Fibroblast of skin of left quadriceps (primary cell): Measurements from ENCODE around the gene GPR75.
"Not testable (repeated sequence)": the region's sequence is repeated elsewhere in the genome, so short reads cannot be mapped to it uniquely, and the experiment has no call there.

Source experiments
- DNase-seq, 2 experiments: peaks; one replicate each; pipeline ENCODE4 v3.0.0-alpha.2; 2013; ENCODE audit warnings: low read depth in 2 of 2

GPR75 gene

GRCh38 chr2:53852532-53852931, 7.2 kb downstream of the GPR75 start:
- no peak for DNase-seq

GRCh38 chr2:53851052-53851757, 8.6 kb downstream of the GPR75 start:
- DNase-seq = not testable (repeated sequence)

- no peak for DNase-seq
Measured at GRCh38 chr2:53848062-53848461, 11.7 kb downstream of the GPR75 start.

- no peak for DNase-seq
Measured at GRCh38 chr2:53843595-53843994, 16.2 kb downstream of the GPR75 start.

GRCh38 chr2:53842891-53843290, 16.9 kb downstream of the GPR75 start:
- no peak for DNase-seq

- DNase-seq = not testable (repeated sequence)
Measured at GRCh38 chr2:53841651-53842050, 18.1 kb downstream of the GPR75 start.

GRCh38 chr2:53840580-53840979, 19.2 kb downstream of the GPR75 start:
- DNase-seq = no peak

- not testable (repeated sequence) for DNase-seq
Measured at GRCh38 chr2:53829980-53830290, 29.8 kb downstream of the GPR75 start.

- no peak for DNase-seq
Measured at GRCh38 chr2:53829273-53829979, 30.3 kb downstream of the GPR75 start.

GRCh38 chr2:53828331-53828730, 31.4 kb downstream of the GPR75 start:
- DNase-seq = no peak

- no peak for DNase-seq
Measured at GRCh38 chr2:53827398-53828175, 32.2 kb downstream of the GPR75 start.

- no peak for DNase-seq
Measured at GRCh38 chr2:53826587-53827397, 33.0 kb downstream of the GPR75 start.

- no peak for DNase-seq
Measured at GRCh38 chr2:53826030-53826410, 33.7 kb downstream of the GPR75 start.

GRCh38 chr2:53823639-53824038, 36.1 kb downstream of the GPR75 start:
- DNase-seq = not testable (repeated sequence)

GRCh38 chr2:53821810-53822209, 38.0 kb downstream of the GPR75 start:
- DNase-seq = no peak

- no peak for DNase-seq
Measured at GRCh38 chr2:53820711-53821110, 39.1 kb downstream of the GPR75 start.

- DNase-seq = no peak
Measured at GRCh38 chr2:53820048-53820447, 39.7 kb downstream of the GPR75 start.

GRCh38 chr2:53819634-53820033, 40.1 kb downstream of the GPR75 start:
- DNase-seq = no peak

GRCh38 chr2:53818854-53819435, 40.8 kb downstream of the GPR75 start:
- DNase-seq = no peak

GRCh38 chr2:53813151-53813550, 46.6 kb downstream of the GPR75 start:
- no peak for DNase-seq

- no peak for DNase-seq
Measured at GRCh38 chr2:53811601-53812000, 48.2 kb downstream of the GPR75 start.
